ENCODE measurements around the gene G6PC1.
"Not testable (repeated sequence)": the region's sequence is repeated elsewhere in the genome, so short reads cannot be mapped to it uniquely, and the experiment has no call there.

DNA sequence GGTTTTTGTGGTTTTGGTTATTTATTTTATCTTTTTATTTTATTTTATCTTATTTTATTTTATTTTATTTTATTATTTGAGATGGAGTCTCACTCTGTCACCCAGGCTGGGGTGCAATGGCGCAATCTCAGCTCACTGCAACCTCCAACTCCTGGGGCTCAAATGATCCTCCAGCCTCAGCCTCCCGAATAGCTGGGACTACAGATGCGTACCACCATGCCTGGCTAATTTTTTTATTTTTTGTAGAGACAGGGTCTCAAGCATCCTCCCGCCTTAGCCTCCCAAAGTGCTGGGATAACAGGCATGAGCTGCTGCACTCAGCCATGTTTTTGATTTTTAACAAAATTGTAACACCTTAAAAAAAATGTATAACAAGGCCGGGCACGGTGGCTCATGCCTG is 14.7 kb downstream of the G6PC1 start:
- TF ChIP-seq EZH2 (IDR thresholded peaks at IDR 0.05; ENCODE audit: insufficient read depth, poor library complexity, severe bottlenecking); EZH2phosphoT487 (IDR thresholded peaks at IDR 0.05; ENCODE audit: insufficient read depth, low read depth): not testable (repeated sequence)

Data from GM23248 (cell line).